ENCODE data around the gene OR10H5. TPM values are rescaled to one million over a fixed set of nuclear protein-coding genes. Genes with fewer than 3 reads are reported as not detected.
A peak's percentile ranks its signal among the peaks of the same experiment; 100 is the strongest.

Gene OR10H5
- total and polyA plus RNA-seq, 10 of the 15 experiments (the other 5 are each of a cell fraction or from before 2014, with no cell fraction given), result not detected

GRCh38 chr19:15840833-15841232, 53.4 kb downstream of the OR10H5 start:
- RAD21 ChIA-PET (ENCODE audit: unreplicated experiment), result no interaction called here
- no peaks in the 10 kb centered on the region for H3K4me1 ChIP-seq (ENCODE audit: control insufficient read depth, insufficient read depth, low read length)
- no peak for DNase-seq (ENCODE audit: low read depth, low spot score)

GRCh38 chr19:15841875-15842569, 54.6 kb downstream of the OR10H5 start:
- FAIRE-seq, result no peak
- no TSS peak for BruUV-seq (replicated peaks)
- H3K4me3 ChIP-seq, result no peak overlapping the region
- no peak overlapping the region for H3K4me2 ChIP-seq (ENCODE audit: control insufficient read depth, insufficient read depth)
- intact Hi-C loops (cut with micrococcal nuclease; ENCODE audit: unreplicated experiment) (no loop called here), in situ Hi-C loops (cut with MboI) (no loop called here)
- no peak for ATAC-seq
- no peak overlapping the region for H3K9ac ChIP-seq (ENCODE audit: control insufficient read depth, insufficient read depth, low read length)
- WGBS (ENCODE audit: insufficient coverage, insufficient replicate concordance, low lambda C conversion rate, missing lambda C conversion rate), result 46% methylated on average over 11 of the region's 11 CpGs
- H3K27ac ChIP-seq (ENCODE audit: control insufficient read depth, insufficient read depth), result no peak overlapping the region
- no peak for DNase-seq (ENCODE audit: low read depth, low spot score)
- ChIA-PET POLR2A (no interaction called here), SMC1A (ENCODE audit: uncharacterized antibody, unreplicated experiment) (interaction anchor here (0.9 kb wide), 1 partner anchor 160 kb away, joined by 3 read pairs; no protein-coding TSS in a partner anchor), CTCF (no interaction called here), RAD21 (ENCODE audit: unreplicated experiment) (no interaction called here)
- no peaks in the 10 kb centered on the region for H4K20me1 ChIP-seq (ENCODE audit: control insufficient read depth, insufficient read depth)
- no peak overlapping the region for H2AFZ ChIP-seq (ENCODE audit: control insufficient read depth, low read depth, low read length)
- no peaks in the 10 kb centered on the region for H3K36me3 ChIP-seq (ENCODE audit: control insufficient read depth in 2 of 2, insufficient read depth in 2 of 2, low read length in 1 of 2)
- no peaks in the 10 kb centered on the region; a peak in 1 of 4 replicates for H3K27me3 ChIP-seq (replicated peaks in 1 of 2; ENCODE audit: control insufficient read depth in 2 of 2, insufficient read depth in 2 of 2, low read length in 1 of 2)
- TF ChIP-seq CTCF (IDR thresholded peaks at IDR 0.05 in 2 of 3, conservative IDR thresholded peaks at IDR 0.05 in 1 of 3; ENCODE audit: control insufficient read depth in 2 of 3, extremely low read depth in 1 of 3, insufficient read depth in 1 of 3, low read depth in 3 of 3, low read length in 3 of 3) (0 out of 6 replicates have a peak, but pooled peaks of 2 of the 3 experiments have one; percentile 9 to 13), KLF5 (IDR thresholded peaks at IDR 0.05; ENCODE audit: partially characterized antibody) (no peak), MTA3 (IDR thresholded peaks at IDR 0.05; ENCODE audit: borderline replicate concordance, low read length) (no peak)
- H3K4me1 ChIP-seq (ENCODE audit: control insufficient read depth, insufficient read depth, low read length), result no peaks in the 10 kb centered on the region
- no peaks in the 10 kb centered on the region for H3K79me2 ChIP-seq (ENCODE audit: control insufficient read depth, insufficient read depth, low read length)
- H3K9me3 ChIP-seq (replicated peaks; ENCODE audit: control insufficient read depth, insufficient read depth, low read length), result no peaks in the 10 kb centered on the region; the same call in 2 of the 3 replicates

More at GRCh38 chr19:15840833-15841232, 53.4 kb downstream of the OR10H5 start:
- no peaks in the 10 kb centered on the region; the same call in 2 of the 3 replicates for H3K9me3 ChIP-seq (replicated peaks; ENCODE audit: control insufficient read depth, insufficient read depth, low read length)
- no TSS peak for BruUV-seq (replicated peaks)
- H3K9ac ChIP-seq (ENCODE audit: control insufficient read depth, insufficient read depth, low read length), result no peak overlapping the region
- no peaks in the 10 kb centered on the region for H3K27me3 ChIP-seq (replicated peaks in 1 of 2; ENCODE audit: control insufficient read depth in 2 of 2, insufficient read depth in 2 of 2, low read length in 1 of 2)
- 9% methylated on average over 2 of the region's 2 CpGs for WGBS (ENCODE audit: insufficient coverage, insufficient replicate concordance, low lambda C conversion rate, missing lambda C conversion rate)
- no peaks in the 10 kb centered on the region for H3K79me2 ChIP-seq (ENCODE audit: control insufficient read depth, insufficient read depth, low read length)
- ChIA-PET SMC1A (ENCODE audit: uncharacterized antibody, unreplicated experiment) (no interaction called here), POLR2A (no interaction called here), CTCF (interaction anchor here (0.7 kb wide), 1 partner anchor 11 kb away, joined by 3 read pairs; no protein-coding TSS in a partner anchor)
- no peak overlapping the region for H3K4me2 ChIP-seq (ENCODE audit: control insufficient read depth, insufficient read depth)
- no peak for TF ChIP-seq PAX5 (IDR thresholded peaks at IDR 0.05; ENCODE audit: borderline replicate concordance, low read depth, low read length)
- H3K36me3 ChIP-seq (ENCODE audit: control insufficient read depth in 2 of 2, insufficient read depth in 2 of 2, low read length in 1 of 2), result no peaks in the 10 kb centered on the region
- no peak overlapping the region for H3K27ac ChIP-seq (ENCODE audit: control insufficient read depth, insufficient read depth)
- in situ Hi-C loops (cut with MboI), result no loop called here
- intact Hi-C loops (cut with micrococcal nuclease; ENCODE audit: unreplicated experiment), result no loop called here
- H4K20me1 ChIP-seq (ENCODE audit: control insufficient read depth, insufficient read depth), result no peaks in the 10 kb centered on the region
- no peak overlapping the region for H3K4me3 ChIP-seq
- no peak overlapping the region for H2AFZ ChIP-seq (ENCODE audit: control insufficient read depth, low read depth, low read length)
- FAIRE-seq, result no peak
- no peak for ATAC-seq
